Endothelial cell of umbilical vein (primary cell): ENCODE results near the gene H3-3A. TPM values are rescaled to one million over a fixed set of nuclear protein-coding genes. Genes with fewer than 3 reads are reported as not detected.

Experiments
- BruUV-seq: library from RNA; stranded (reverse); fragments of 400-500 nt; replicated peaks from 2 replicates; lab custom pipeline; 2021; lab: Mats Ljungman, UMichigan
- CTCF ChIA-PET: fragments of 300-600, 350-600 bp; sonication (Branson Sonifier 250); formaldehyde crosslinking; loops from one replicate; lab custom pipeline; 2021; ENCODE audit warnings: antibody characterized with exemption, inconsistent platforms; lab: Charles Lee
- POLR2A ChIA-PET: fragments of 300-600, 350-600 bp; sonication (Branson Sonifier 250); formaldehyde crosslinking; loops from one replicate; lab custom pipeline; 2021; ENCODE audit warnings: antibody characterized with exemption, inconsistent platforms; lab: Charles Lee
- DNase-seq: peaks from one replicate; pipeline ENCODE4 v3.0.0-alpha.2; 2011; ENCODE audit warnings: low read depth, low spot score
- FAIRE-seq: peaks from 2 replicates; lab custom pipeline; 2011; peaks lifted over from hg19 to GRCh38; lab: Jason Lieb, UNC
- H2AFZ ChIP-seq: 2 replicates; pipeline ENCODE4 v1.6.0; 2012; ENCODE audit warnings: low read depth, low read length, control low read depth, inconsistent platforms
- H3K27ac ChIP-seq: 2 replicates; pipeline ENCODE4 v1.5.1; 2011; ENCODE audit warnings: low read depth, mild to moderate bottlenecking, control low read depth, low read length, moderate library complexity; ENCODE audit not compliant: insufficient read depth
- H3K27me3 ChIP-seq, 2 experiments: 2 replicates each; pipeline versions ENCODE4 v1.6.0 to v1.6.1; 2011; ENCODE audit warnings: low read length in 2 of 2, mixed read lengths in 1 of 2; ENCODE audit not compliant: control insufficient read depth in 2 of 2, insufficient read depth in 2 of 2
- H3K36me3 ChIP-seq, 2 experiments: 2 replicates in 1 of 2; 3 replicates in 1 of 2; pipeline ENCODE4 v1.5.1; 2011; ENCODE audit warnings: low read length in 2 of 2, mild to moderate bottlenecking in 1 of 2, moderate library complexity in 1 of 2; ENCODE audit not compliant: control insufficient read depth in 2 of 2, insufficient read depth in 2 of 2; ENCODE audit errors: extremely low read depth in 1 of 2
- H3K4me1 ChIP-seq: 3 replicates; pipeline ENCODE4 v1.5.1; 2011; ENCODE audit warnings: mild to moderate bottlenecking, low read length; ENCODE audit not compliant: control insufficient read depth, insufficient read depth; ENCODE audit errors: extremely low read depth
- H3K4me2 ChIP-seq: 2 replicates; pipeline ENCODE4 v1.6.1; 2011; ENCODE audit warnings: low read length, control low read depth, mixed read lengths; ENCODE audit not compliant: insufficient read depth
- H3K4me3 ChIP-seq, 3 experiments: fragments of 200-600 bp in 1 of 3; sonication (generic), shearing (Covaris generic) in 1 of 3; replicated peaks in 1 of 3; 2 replicates each; pipeline ENCODE4 v1.5.1; 2011 to 2016; ENCODE audit warnings: control low read depth in 3 of 3, low read length in 3 of 3, mild to moderate bottlenecking in 2 of 3, inconsistent platforms in 1 of 3, low read depth in 1 of 3, moderate library complexity in 1 of 3; ENCODE audit not compliant: insufficient read depth in 1 of 3
- H3K79me2 ChIP-seq: 2 replicates; pipeline ENCODE4 v1.6.0; 2012; ENCODE audit warnings: low read length, inconsistent platforms; ENCODE audit not compliant: control insufficient read depth, insufficient read depth
- H3K9ac ChIP-seq: replicated peaks from 2 replicates; pipeline ENCODE3; 2011; ENCODE audit warnings: low read length, control low read depth; ENCODE audit not compliant: insufficient read depth; ENCODE audit errors: extremely low read depth
- H3K9me1 ChIP-seq: replicated peaks from 3 replicates; pipeline ENCODE4 v1.6.0; 2011; ENCODE audit warnings: mild to moderate bottlenecking, low read length; ENCODE audit not compliant: control insufficient read depth, insufficient read depth; ENCODE audit errors: extremely low read depth
- H3K9me3 ChIP-seq: replicated peaks from 2 replicates; pipeline ENCODE4 v1.5.1; 2012; ENCODE audit warnings: low read length, inconsistent platforms; ENCODE audit not compliant: control insufficient read depth, insufficient read depth
- H4K20me1 ChIP-seq: replicated peaks from 2 replicates; pipeline ENCODE3; 2011; ENCODE audit warnings: mild to moderate bottlenecking, low read length; ENCODE audit not compliant: control insufficient read depth, insufficient read depth; ENCODE audit errors: extremely low read depth
- GATA2 ChIP-seq: IDR thresholded peaks from 2 replicates; pipeline ENCODE4 v1.7.0; 2011; ENCODE audit warnings: low read depth, mild to moderate bottlenecking, moderate library complexity, mixed read lengths, low read length; ENCODE audit not compliant: insufficient read length, insufficient read depth
- JUN ChIP-seq: IDR thresholded peaks from 2 replicates; pipeline ENCODE4 v1.6.1; 2011; ENCODE audit warnings: borderline replicate concordance, low read depth; ENCODE audit not compliant: insufficient read length, insufficient read depth
- dilution Hi-C: fragments of 300-500 bp; cut with MboI; formaldehyde crosslinking; loops from one replicate; pipeline ENCODE4 v1.15.0; 2019; ENCODE audit warnings: low sequenced_read_pairs; ENCODE audit not compliant: extremely low pct_ligation_motif_present
- intact Hi-C: fragments of 100-400 bp; cut with micrococcal nuclease; formaldehyde crosslinking; loops from one replicate; pipeline ENCODE4 v1.10.0; 2022
- polyA plus RNA-seq, 4 experiments: library from polyadenylated mRNA; depleted of rRNA in 3 of 4; stranded (reverse) in 3 of 4; unstranded in 1 of 4; fragments of >200 nt; gene quantifications; 2 replicates each; pipeline versions ENCODE4 v1.2.1 to v1.2.3, GENCODE V29; 2011 to 2012; ENCODE audit warnings: missing spikeins in 1 of 4
- total RNA-seq: library from RNA; stranded (reverse); gene quantifications from 2 replicates; pipeline ENCODE4 v1.2.3, GENCODE V29; 2021
- TF ChIP-seq, protein P1 (sequence below), 2 donors: IDR thresholded peaks; 1 replicate in 1 of 2; 2 replicates in 1 of 2; pipeline ENCODE4 v1.5.1; 2011; ENCODE audit warnings: low read length in 2 of 2, mild to moderate bottlenecking in 2 of 2, moderate library complexity in 2 of 2, control low read depth in 1 of 2, inconsistent platforms in 1 of 2, low read depth in 1 of 2; ENCODE audit not compliant: insufficient read depth in 1 of 2; ENCODE audit errors: extremely low read depth in 1 of 2
- TF ChIP-seq, protein P2 (sequence below): IDR thresholded peaks from 2 replicates; pipeline ENCODE4 v1.6.1; 2011; ENCODE audit not compliant: insufficient read depth, insufficient read length

H3-3A gene
- total and polyA plus RNA-seq, 2 donors (not counting 3 experiments of a cell fraction or from before 2014, with no cell fraction given) = 426 to 477 TPM

DNA sequence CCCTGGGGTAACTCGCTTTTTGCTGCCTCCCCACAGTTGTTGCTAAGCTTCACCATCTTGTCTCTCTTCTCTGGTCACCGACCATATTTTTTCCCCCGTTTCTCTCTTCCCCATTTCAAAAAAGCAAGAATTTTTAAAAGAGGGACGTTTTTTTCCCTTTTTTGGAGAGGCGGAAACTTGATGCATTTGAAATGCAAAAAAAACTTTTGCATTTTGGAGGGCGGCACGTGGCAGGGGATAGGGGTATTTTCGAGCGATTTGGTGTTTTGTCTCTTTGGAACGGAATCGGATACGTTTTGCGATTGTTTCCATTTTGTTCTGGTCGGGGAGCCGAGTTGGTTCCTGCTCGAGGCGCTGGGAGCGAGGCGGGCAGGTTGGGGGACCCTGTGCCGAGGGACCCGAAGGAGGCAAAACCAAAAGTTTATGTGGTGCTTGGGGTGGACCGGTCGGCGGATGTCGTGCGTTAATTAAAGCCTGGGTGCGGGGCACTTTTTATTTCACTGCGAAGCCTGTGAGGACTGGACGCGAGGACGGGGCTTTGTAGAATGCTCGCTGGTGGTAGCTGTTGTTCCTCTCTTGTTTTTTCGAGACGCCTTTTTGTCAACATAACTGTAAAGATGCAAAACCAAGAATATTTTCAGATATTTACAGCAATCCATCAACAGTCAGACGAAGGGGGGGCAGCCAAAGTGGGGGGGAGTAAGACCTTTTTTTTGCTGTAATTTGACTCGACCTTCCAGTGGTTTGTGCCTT lies 884 bp downstream of the H3-3A start:
- TF ChIP-seq GATA2 = no peak
- TF ChIP-seq, protein P1, sequence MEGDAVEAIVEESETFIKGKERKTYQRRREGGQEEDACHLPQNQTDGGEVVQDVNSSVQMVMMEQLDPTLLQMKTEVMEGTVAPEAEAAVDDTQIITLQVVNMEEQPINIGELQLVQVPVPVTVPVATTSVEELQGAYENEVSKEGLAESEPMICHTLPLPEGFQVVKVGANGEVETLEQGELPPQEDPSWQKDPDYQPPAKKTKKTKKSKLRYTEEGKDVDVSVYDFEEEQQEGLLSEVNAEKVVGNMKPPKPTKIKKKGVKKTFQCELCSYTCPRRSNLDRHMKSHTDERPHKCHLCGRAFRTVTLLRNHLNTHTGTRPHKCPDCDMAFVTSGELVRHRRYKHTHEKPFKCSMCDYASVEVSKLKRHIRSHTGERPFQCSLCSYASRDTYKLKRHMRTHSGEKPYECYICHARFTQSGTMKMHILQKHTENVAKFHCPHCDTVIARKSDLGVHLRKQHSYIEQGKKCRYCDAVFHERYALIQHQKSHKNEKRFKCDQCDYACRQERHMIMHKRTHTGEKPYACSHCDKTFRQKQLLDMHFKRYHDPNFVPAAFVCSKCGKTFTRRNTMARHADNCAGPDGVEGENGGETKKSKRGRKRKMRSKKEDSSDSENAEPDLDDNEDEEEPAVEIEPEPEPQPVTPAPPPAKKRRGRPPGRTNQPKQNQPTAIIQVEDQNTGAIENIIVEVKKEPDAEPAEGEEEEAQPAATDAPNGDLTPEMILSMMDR (IDR thresholded peaks at IDR 0.05; ENCODE audit: extremely low read depth in 1 of 2, insufficient read depth in 1 of 2, low read depth in 1 of 2, low read length in 2 of 2) = no peak
- TF ChIP-seq, protein P2, sequence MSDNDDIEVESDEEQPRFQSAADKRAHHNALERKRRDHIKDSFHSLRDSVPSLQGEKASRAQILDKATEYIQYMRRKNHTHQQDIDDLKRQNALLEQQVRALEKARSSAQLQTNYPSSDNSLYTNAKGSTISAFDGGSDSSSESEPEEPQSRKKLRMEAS = no peak
- no peak for TF ChIP-seq JUN
- H3K9me3 ChIP-seq = no peaks in the 10 kb centered on the region
- peak overlapping the region; percentile 60 to 99 (median 90) for H3K4me3 ChIP-seq
- intact Hi-C loops = loop anchor here (2.0 to 5.0 kb wide), 5 partner anchors 19 to 636 kb away; partner anchors contain the start of genes ACBD3, LBR and PYCR2
- no peak for FAIRE-seq
- CTCF ChIA-PET = interaction anchor here (0.6 to 4.2 kb wide), 11 partner anchors 29 to 436 kb away, joined by 3 to 61 read pairs (median 6); partner anchors contain the start of gene SDE2
- peak overlapping the region; percentile 98 for H3K4me2 ChIP-seq
- no peaks in the 10 kb centered on the region for H3K9me1 ChIP-seq
- BruUV-seq = no TSS peak
- POLR2A ChIA-PET = interaction anchor here (0.6 to 2.3 kb wide), 14 partner anchors 11 to 480 kb away, joined by 3 to 29 read pairs (median 6); partner anchors contain the start of genes SDE2 and SRP9
- dilution Hi-C loops = no loop called here
- peak overlapping the region; percentile 19 for H2AFZ ChIP-seq
- H3K27ac ChIP-seq = peak overlapping the region; percentile 95
- peaks cover 13% of the 10 kb centered on the region for H4K20me1 ChIP-seq
- H3K27me3 ChIP-seq = no peaks in the 10 kb centered on the region
- H3K9ac ChIP-seq = peak overlapping the region; percentile 99
- peaks cover 4 to 13% of the 10 kb centered on the region in 2 experiments for H3K36me3 ChIP-seq
- H3K4me1 ChIP-seq = peaks cover 24% of the 10 kb centered on the region
- H3K79me2 ChIP-seq = peaks cover 56% of the 10 kb centered on the region
- peak; percentile 68 for DNase-seq
